GM12891 (cell line): ENCODE measurements around the gene RRP8.

Source experiments
- PAX5 ChIP-seq: IDR thresholded peaks from 2 replicates; pipeline ENCODE4 v1.6.1; 2011; ENCODE audit warnings: low read length, moderate library complexity, mild to moderate bottlenecking; ENCODE audit not compliant: insufficient read depth, severe bottlenecking
- POLR2A ChIP-seq: IDR thresholded peaks from 2 replicates; pipeline ENCODE4 v1.6.1; 2011; ENCODE audit warnings: low read depth, low read length, control low read depth
- POLR2AphosphoS5 ChIP-seq: IDR thresholded peaks from 2 replicates; pipeline ENCODE4 v1.6.1; 2011; ENCODE audit warnings: low read depth, low read length, control low read depth
- SPI1 ChIP-seq: IDR thresholded peaks from 2 replicates; pipeline ENCODE4 v1.6.1; 2011; ENCODE audit warnings: low read depth, low read length, control low read depth
- TAF1 ChIP-seq: IDR thresholded peaks from 2 replicates; pipeline ENCODE4 v1.6.1; 2011; ENCODE audit warnings: low read depth, low read length, control low read depth

GRCh38 chr11:6640036-6640984 lies 36.9 kb upstream of the RRP8 start:
- TF ChIP-seq POLR2A (no peak), TAF1 (no peak), POLR2AphosphoS5 (no peak), PAX5 (no peak), SPI1 (no peak)
